ENCODE results near the gene TMEM38B.
A peak's percentile ranks its signal among the peaks of the same experiment; 100 is the strongest.

TMEM38B gene

DNA sequence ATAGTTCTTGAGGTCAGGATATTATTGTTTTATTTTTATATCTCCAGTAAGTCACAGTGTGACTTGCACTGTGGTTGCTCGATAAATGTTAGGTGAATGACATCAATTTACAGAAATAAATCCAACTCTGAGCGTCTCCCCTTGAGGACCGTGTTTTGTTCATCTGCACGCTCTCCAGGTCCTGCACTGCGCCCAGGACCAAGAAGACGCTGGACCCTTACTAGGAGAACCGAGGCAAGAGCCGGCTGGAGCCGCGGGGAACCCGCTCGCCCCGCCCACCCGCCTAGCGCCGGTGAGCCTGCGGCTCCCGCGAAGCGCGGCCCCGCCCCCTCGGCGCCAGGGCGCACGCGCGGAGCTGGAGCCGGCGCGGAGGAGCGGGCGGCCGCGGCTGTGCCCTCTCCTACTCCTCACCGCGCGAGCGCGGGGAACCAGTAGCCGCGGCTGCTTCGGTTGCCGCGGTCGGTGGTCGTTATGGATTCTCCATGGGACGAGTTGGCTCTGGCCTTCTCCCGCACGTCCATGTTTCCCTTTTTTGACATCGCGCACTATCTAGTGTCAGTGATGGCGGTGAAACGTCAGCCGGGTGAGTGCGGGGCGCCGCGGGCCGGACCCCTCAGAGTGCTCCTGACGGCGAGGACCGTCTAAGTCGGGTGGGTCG is at the start of gene TMEM38B:
Gene TMEM38B, plus strand, starts transcription at position 352 of the 658 bp plus-strand sequence. Its CDS starts 120 bp downstream, at position 472.
- peak; percentile 92 for DNase-seq

- no peak for DNase-seq
Observed at GRCh38 chr9:105646879-105647594, 47.3 kb upstream of the TMEM38B start.

DNA sequence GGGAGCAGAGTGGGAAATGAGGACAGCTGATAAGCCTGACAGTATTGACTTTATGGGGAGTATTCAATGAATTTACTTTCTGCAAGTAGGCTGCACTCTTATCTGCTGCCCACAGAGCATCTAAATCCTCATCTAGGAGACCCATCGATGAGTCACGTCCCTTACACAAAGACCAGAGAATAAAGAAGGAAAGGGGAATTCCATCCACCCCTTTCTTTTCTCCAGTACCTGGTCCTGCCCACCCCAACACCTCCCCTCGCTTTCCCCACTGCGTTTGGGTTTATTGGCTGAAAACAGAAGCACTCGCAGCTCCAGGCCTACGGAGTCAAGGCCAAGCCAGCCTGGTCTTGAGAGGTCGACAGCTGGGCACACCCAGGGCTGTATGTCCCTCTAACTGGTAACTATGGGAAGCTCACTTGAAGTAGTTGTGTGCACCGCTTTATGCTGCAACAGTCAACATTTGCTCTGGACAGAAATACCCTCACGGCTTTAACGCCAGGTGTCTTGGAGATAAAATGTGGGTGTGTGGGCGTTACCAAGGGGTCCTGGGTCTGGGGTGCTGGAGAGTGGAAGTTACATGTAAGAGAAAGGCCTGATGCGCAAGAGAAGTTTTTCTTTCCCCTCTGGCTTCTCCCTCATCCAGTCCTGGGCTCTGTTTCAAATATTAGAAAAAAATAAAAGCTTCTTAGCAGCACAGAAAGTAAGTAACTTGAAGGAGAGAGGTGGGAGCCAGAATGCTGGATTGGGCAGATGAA is 46.6 kb upstream of the TMEM38B start:
- no peak for DNase-seq

DNA sequence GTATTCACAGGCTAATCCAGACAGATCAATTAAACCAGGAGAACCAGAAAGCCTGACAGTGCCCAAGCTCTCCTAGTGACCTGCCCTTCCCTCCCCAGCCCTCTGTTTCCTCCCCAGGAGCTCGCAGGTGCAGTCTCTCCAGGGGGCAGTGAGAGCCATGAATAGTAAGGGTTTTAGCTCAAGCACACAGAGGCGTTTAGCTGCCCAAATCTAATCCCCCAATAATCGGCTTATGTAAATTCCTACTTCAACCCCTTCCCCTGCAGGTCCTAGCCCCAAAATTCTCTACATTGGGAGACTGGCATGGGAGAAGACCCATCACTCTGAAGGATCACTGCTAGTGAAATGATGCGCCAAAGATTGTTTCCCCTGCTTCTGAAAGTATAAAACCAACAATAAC is 42.5 kb upstream of the TMEM38B start:
- no peak for DNase-seq

GRCh38 chr9:105656131-105656921 is 38.0 kb upstream of the TMEM38B start:
- no peak for DNase-seq

GRCh38 chr9:105658351-105658750 is 36.0 kb upstream of the TMEM38B start:
- no peak for DNase-seq

GRCh38 chr9:105661011-105661410 is 33.3 kb upstream of the TMEM38B start:
- DNase-seq: no peak

- DNase-seq: no peak
Observed at GRCh38 chr9:105662184-105663104, 31.9 kb upstream of the TMEM38B start, which contains the start of gene TAL2. Gene TAL2 (plus strand): TSS chr9:105662457. CDS start chr9:105662497, 40 bp downstream.

- no peak for DNase-seq
Observed at GRCh38 chr9:105663914-105664313, 30.4 kb upstream of the TMEM38B start.

- DNase-seq: no peak
Observed at GRCh38 chr9:105667867-105668266, 26.5 kb upstream of the TMEM38B start.

- DNase-seq: no peak
Observed at GRCh38 chr9:105670315-105670714, 24.0 kb upstream of the TMEM38B start.

- DNase-seq: no peak
Observed at GRCh38 chr9:105670775-105671174, 23.6 kb upstream of the TMEM38B start.

- DNase-seq: no peak
Observed at GRCh38 chr9:105672711-105673234, 21.6 kb upstream of the TMEM38B start.

DNA sequence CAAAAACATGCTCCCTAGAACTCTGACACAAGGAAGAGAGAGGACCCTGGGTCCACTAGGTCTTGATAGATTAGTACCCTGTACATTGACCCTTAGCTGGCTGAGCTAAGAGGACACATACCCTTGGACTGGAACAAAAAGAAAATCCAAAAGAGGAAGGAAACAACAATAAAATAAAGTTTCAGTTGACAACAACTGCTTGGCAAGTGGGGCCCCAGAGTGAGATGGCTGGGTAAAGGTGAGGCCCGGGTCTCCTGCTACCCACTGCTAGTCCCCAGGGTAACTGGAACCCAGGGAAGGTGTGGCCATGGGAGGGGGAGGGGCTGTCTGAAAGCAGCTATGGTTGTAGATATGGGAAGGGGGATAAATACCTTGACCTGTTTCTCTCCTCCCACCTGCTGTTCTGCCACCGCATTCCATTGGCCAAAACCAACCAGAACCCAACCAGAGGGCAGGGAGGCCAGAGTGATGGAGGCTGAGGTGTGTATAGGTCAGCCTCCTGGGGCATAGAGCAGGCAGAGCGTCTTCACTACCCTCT is 20.4 kb upstream of the TMEM38B start:
- no peak for DNase-seq

DNA sequence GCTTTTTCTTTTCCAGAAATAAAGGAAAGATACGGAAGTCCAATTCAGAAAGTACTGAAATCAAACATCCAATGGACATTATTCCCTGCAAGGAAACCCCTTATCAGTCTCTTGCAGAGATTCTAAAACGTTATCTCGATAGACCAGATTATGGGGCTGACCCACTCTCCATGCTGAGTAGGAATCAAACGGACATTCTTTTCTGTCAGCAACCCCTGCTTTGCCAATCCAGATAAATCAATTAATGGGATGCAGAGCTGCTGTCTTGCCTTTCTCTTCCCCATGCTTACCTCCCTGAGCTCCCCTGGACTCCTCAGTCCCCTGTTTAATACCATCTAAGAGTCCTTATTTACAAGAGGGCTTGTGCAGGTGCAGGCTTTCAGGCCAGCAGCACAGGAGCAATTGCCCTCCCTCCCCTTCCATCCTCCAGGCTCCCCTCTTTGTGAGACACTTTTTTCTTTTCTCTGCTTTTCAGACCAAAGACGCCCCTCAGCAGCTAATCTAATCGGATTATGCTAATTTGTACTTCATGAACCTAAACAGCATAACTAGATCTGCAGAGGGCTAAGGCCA is 17.9 kb upstream of the TMEM38B start:
- no peak for DNase-seq

GRCh38 chr9:105678163-105678562 is 16.2 kb upstream of the TMEM38B start:
- no peak for DNase-seq

GRCh38 chr9:105678781-105679180 is 15.6 kb upstream of the TMEM38B start:
- no peak for DNase-seq

DNA sequence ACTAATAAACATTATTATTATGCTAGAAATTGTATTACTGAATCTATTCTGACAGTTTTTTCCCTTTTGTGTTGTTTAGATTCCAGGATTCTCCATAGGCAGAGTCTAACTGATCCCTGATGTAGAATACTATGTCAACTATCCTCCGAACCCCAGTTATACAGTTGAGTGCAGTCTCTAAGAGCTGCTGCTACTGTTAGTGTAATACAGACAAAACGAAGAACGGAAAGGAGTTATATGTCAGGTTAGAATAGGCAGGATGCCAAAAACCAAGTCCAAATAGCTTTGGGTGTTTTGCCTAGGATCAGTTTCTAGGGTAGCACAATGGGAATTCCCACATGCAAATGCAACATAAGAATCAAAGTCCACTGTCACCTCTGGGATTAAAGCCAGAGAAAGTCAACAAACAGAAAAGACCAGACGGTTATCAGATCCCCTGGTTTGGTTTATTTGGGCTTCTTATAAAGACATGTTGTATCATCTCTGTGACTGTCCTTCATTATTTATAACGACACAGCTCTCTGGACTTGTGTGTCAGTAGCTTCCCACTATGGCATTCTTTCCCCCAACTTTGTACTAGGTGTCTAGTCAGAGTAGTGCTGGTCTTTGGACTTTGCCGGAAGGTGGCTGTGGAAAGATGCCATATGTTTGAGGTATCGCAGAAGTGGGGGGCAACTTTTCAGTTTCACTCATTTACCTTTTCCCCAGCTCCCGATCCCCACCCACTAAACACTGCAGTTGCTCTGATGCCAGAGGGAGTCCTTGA is 14.9 kb upstream of the TMEM38B start:
- no peak for DNase-seq

DNA sequence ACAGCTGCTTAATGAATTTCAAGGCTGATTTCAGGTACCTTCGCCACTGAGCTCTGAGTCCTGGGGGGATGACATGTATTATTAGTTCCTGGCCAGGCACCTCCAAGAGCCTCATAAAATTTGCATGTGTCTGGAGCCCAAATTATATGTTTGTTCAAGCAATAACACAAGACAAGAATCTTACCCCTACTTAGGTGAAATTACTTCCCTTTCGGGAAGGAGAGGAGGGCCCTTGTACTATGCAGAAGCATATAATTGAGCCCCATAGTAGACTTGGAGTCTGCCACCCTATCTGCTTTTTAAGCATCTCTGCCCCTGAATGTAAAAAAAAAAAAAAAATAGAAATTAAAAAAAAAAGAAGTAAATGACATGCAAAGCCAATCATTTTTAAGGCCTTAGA is 13.0 kb upstream of the TMEM38B start:
- DNase-seq: no peak

GRCh38 chr9:105681724-105682123 is 12.6 kb upstream of the TMEM38B start:
- DNase-seq: no peak

Measured in activated effector memory CD4-positive, alpha-beta T cell treated with anti-CD3 and anti-CD28 coated beads, Interleukin-2, amount 50 U/mL, for 16 hours (primary cell).